Measurements from ENCODE around the gene LMX1B. TPM values are rescaled to one million over a fixed set of nuclear protein-coding genes. Genes with fewer than 3 reads are reported as not detected.
"Not testable (repeated sequence)": the region's sequence is repeated elsewhere in the genome, so short reads cannot be mapped to it uniquely, and the experiment has no call there.

The LMX1B gene
- total RNA-seq, 2 donors from 2014 or later, result 0.14 TPM; not detected in 1

- intact Hi-C loops (cut with DNase I, micrococcal nuclease), result loop anchor here in 1 of 2 donors (5.0 kb wide), 1 partner anchor 73 kb away; no protein-coding TSS in a partner anchor
- DNase-seq (peak in 1 of 2 donors; percentile 0), ATAC-seq (no peak)
Observed at GRCh38 chr9:126709241-126709640, 95.5 kb downstream of the LMX1B start.

GRCh38 chr9:126715382-126715781 is 101.7 kb downstream of the LMX1B start:
- intact Hi-C loops (cut with DNase I, micrococcal nuclease), result no loop called here
- DNase-seq, result no peak
- no peak for ATAC-seq

GRCh38 chr9:126717441-126717840 is 103.7 kb downstream of the LMX1B start:
- intact Hi-C loops (cut with DNase I, micrococcal nuclease); ATAC-seq: not testable (repeated sequence)

GRCh38 chr9:126719618-126720031 is 105.9 kb downstream of the LMX1B start:
- intact Hi-C loops (cut with DNase I, micrococcal nuclease), result no loop called here
- ATAC-seq (peak; percentile 42), DNase-seq (peak; percentile 69 to 73)

More at GRCh38 chr9:126717441-126717840, 103.7 kb downstream of the LMX1B start:
- not testable (repeated sequence) for DNase-seq

- ATAC-seq (no peak), DNase-seq (no peak)
- intact Hi-C loops (cut with DNase I, micrococcal nuclease), result no loop called here
Observed at GRCh38 chr9:126720036-126720435, 106.3 kb downstream of the LMX1B start.

GRCh38 chr9:126720661-126721563 is 107.2 kb downstream of the LMX1B start:
- intact Hi-C loops (cut with DNase I, micrococcal nuclease), result no loop called here
- DNase-seq (no peak), ATAC-seq (no peak)

- intact Hi-C loops (cut with DNase I, micrococcal nuclease), result no loop called here
- no peak for ATAC-seq
Observed at GRCh38 chr9:126721564-126721981, 107.8 kb downstream of the LMX1B start.

GRCh38 chr9:126722252-126722921 is 108.7 kb downstream of the LMX1B start:
- ATAC-seq, result peak; percentile 69
- intact Hi-C loops (cut with DNase I, micrococcal nuclease), result no loop called here
- DNase-seq, result peak; percentile 73 to 84

More at GRCh38 chr9:126721564-126721981, 107.8 kb downstream of the LMX1B start:
- no peak for DNase-seq

GRCh38 chr9:126722922-126723806 is 109.4 kb downstream of the LMX1B start:
- intact Hi-C loops (cut with DNase I, micrococcal nuclease), result no loop called here
- ATAC-seq (peak; percentile 47), DNase-seq (peak; percentile 49 to 63)

GRCh38 chr9:126723807-126724172 is 110.1 kb downstream of the LMX1B start:
- DNase-seq, result no peak
- intact Hi-C loops (cut with DNase I, micrococcal nuclease), result no loop called here
- ATAC-seq, result no peak

GRCh38 chr9:126724226-126724625 is 110.5 kb downstream of the LMX1B start:
- ATAC-seq (no peak), DNase-seq (no peak)
- intact Hi-C loops (cut with DNase I, micrococcal nuclease), result no loop called here

GRCh38 chr9:126725485-126725884 is 111.8 kb downstream of the LMX1B start:
- ATAC-seq; DNase-seq; intact Hi-C loops (cut with DNase I, micrococcal nuclease): not testable (repeated sequence)

GRCh38 chr9:126728210-126728609 is 114.5 kb downstream of the LMX1B start:
- DNase-seq; ATAC-seq; intact Hi-C loops (cut with DNase I, micrococcal nuclease): not testable (repeated sequence)

GRCh38 chr9:126730592-126730991 is 116.9 kb downstream of the LMX1B start:
- intact Hi-C loops (cut with DNase I, micrococcal nuclease); ATAC-seq; DNase-seq: not testable (repeated sequence)

- no peak for ATAC-seq
- intact Hi-C loops (cut with DNase I, micrococcal nuclease), result no loop called here
- DNase-seq, result no peak
Observed at GRCh38 chr9:126733005-126733404, 119.3 kb downstream of the LMX1B start.

- intact Hi-C loops (cut with DNase I, micrococcal nuclease), result no loop called here
- ATAC-seq (no peak), DNase-seq (no peak)
Observed at GRCh38 chr9:126734877-126735276, 121.1 kb downstream of the LMX1B start.

GRCh38 chr9:126735482-126735881 is 121.8 kb downstream of the LMX1B start:
- DNase-seq (no peak), ATAC-seq (no peak)
- intact Hi-C loops (cut with DNase I, micrococcal nuclease), result no loop called here

- DNase-seq (no peak), ATAC-seq (no peak)
- intact Hi-C loops (cut with DNase I, micrococcal nuclease), result no loop called here
Observed at GRCh38 chr9:126738553-126738952, 124.8 kb downstream of the LMX1B start.

GRCh38 chr9:126743041-126743440 is 129.3 kb downstream of the LMX1B start:
- ATAC-seq (no peak), DNase-seq (no peak)

More at GRCh38 chr9:126743041-126743440, 129.3 kb downstream of the LMX1B start:
- intact Hi-C loops (cut with DNase I, micrococcal nuclease), result no loop called here

Measured in left colon (tissue), 2 donors.